HG03432 (cell line): ENCODE measurements around the gene EHMT1.

Experiments used
- ATAC-seq: cut with Tn5 transposase; IDR thresholded peaks from one replicate; pipeline ENCODE4 v1.9.1; 2021; ENCODE audit warnings: mild to moderate bottlenecking, moderate library complexity; ENCODE audit not compliant: unreplicated experiment

The EHMT1 gene

DNA sequence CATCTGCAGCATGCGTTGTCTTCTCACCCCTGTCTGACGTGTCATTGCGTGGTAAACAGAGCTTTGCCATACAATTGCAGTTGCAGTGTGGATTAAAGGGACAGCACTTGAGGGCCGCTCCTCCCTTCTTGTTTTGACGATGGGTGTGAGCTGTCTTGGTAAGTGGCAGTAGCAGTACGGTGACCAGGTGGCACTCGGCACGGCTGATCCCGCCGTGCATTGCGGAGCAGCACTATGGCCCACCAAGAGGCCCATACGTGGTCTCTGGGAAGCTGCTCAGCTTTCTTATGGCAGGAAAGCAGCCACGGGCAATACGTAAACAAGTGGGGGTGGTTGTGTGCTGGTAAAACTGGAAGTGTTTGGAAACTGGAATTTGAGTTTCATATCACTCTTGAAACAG is 25.1 kb downstream of the EHMT1 start:
- ATAC-seq: no peak

- no peak for ATAC-seq
These were observed 26.4 kb downstream of the EHMT1 start for GRCh38 chr9:137645211-137645610.

DNA sequence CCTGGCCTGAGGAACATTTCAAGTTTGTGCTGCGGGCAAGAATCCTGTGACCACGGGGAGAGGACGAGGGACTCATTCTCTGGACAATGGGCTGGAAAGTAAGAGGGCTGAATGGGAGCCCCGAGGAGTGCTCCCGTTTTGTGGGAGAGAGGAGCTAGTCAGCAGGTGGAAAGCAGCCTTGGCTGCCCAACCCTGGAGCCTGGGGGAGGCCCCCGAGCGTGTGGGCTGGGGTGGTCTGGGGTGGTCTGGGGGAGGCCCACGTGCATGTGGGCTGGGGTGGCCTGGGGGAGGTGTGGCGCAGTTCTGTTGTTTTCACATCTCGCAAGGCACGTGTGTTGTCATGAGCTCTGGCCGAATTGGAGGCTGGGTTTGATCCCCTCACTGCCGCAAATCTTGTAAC is 27.5 kb downstream of the EHMT1 start:
- ATAC-seq: no peak

DNA sequence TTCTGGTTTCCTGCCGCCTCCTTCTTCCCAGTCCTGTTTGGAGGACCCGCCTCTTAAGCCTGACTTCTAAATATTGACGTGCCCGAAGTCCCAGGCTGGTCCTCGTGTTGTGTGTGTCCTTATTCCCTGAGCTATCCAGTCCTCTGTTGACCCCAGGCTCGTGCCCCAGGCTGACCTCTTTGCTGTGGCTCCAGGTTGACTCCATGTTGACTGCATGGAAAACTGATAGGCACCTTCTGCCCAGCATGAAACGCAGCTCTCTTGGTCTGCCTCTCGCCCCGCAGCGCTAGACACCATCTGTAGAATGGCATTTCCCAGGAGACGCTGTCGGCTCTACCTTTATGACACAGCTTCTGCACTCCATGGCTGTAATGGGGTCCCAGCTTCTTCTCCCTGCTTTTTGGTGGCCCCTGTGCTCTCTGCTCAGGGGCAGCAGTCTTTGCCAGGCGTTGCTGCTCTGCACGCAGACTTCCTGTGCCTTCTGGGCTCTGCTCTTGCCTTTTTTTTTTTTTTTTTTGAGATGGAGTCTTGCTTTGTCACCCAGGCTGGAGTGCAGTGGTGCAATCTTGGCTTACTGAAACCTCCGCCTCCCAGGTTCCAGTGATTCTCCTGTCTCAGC is 28.4 kb downstream of the EHMT1 start:
- no peak for ATAC-seq

DNA sequence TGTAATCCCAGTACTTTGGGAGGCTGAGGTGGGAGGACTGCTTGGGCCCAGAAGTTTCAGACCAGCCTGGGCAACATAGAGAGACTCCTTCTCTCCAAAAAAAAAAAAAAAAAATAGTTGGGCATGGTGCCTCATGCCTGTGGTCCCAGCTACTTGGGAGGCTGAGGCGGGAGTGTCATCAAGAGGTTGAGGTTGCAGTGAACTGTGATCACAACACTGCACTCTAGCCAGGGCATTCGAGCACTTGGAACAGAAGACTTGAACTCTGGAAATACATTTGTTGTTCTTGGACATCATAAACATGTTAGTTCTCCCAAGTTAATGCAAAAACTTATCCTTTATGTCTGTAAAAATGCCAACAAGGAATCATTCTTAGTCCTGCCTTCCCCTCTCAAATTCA is 29.6 kb downstream of the EHMT1 start:
- ATAC-seq: no peak

DNA sequence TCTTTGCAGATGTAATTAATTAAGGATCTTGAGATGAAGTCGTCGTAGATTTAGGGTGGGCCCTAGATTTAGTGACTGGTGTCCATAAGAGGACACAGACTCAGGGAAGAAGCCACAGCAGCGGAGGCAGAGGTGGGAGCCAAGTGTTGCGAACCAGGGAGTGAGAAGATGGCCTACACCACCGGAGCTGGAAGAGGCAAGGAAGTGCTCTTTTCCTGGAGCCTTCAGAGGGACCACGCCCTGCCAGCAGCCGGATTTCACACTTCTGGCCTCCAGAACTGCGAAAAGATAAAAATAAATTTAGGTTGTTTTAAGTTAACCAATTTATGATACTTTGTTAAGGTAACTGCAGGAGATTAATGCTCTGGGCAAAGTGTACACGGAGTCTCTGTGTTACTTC is 30.7 kb downstream of the EHMT1 start:
- ATAC-seq: no peak

DNA sequence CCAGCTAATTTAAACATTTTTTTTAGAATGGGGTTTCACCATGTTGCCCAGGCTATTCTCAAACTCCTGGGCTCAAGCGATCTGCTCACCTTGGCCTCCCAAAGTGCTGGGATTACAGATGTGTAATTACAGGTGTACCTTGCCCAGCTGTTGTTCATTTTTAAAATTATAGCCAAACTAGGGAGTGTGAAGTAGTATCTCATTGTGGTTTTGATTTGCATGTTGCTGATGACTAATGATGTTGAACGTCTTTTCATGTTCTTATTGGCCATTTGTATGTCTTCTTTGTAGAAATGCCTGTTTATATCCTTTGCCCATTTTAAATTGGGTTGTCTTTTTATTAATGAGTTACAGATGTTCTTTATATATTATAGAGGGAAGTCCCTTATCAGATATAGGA is 31.5 kb downstream of the EHMT1 start:
- no peak for ATAC-seq

GRCh38 chr9:137650779-137651178 is 32.0 kb downstream of the EHMT1 start:
- no peak for ATAC-seq

GRCh38 chr9:137656416-137656815 is 37.6 kb downstream of the EHMT1 start:
- no peak for ATAC-seq

- no peak for ATAC-seq
These were observed 38.8 kb downstream of the EHMT1 start for GRCh38 chr9:137657606-137658005.

- ATAC-seq: no peak
These were observed 40.0 kb downstream of the EHMT1 start for GRCh38 chr9:137658781-137659180.

DNA sequence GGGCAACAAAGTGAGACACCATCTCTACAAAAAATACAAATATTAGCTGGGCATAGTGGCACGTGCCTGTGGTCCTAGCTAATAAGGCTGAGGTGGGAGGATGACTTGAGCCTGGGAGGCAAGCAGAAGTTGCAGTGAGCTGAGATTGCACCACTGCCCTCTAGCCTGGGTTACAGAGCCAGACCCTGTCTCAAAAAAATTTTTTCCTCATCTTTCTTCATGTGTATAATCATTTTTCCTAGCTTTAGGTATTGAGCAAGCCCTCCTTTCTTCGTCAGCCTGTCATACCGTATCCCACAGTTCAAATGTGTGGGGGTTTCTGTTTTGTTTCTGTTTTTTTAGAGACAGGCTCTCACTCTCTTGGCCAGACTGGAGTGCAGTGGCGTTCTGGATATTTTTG is 41.3 kb downstream of the EHMT1 start:
- ATAC-seq: no peak

- ATAC-seq: no peak
These were observed 44.8 kb downstream of the EHMT1 start for GRCh38 chr9:137663584-137663983.

GRCh38 chr9:137664676-137665075 is 45.9 kb downstream of the EHMT1 start:
- no peak for ATAC-seq

- ATAC-seq: no peak
These were observed 46.4 kb downstream of the EHMT1 start for GRCh38 chr9:137665226-137665625.

DNA sequence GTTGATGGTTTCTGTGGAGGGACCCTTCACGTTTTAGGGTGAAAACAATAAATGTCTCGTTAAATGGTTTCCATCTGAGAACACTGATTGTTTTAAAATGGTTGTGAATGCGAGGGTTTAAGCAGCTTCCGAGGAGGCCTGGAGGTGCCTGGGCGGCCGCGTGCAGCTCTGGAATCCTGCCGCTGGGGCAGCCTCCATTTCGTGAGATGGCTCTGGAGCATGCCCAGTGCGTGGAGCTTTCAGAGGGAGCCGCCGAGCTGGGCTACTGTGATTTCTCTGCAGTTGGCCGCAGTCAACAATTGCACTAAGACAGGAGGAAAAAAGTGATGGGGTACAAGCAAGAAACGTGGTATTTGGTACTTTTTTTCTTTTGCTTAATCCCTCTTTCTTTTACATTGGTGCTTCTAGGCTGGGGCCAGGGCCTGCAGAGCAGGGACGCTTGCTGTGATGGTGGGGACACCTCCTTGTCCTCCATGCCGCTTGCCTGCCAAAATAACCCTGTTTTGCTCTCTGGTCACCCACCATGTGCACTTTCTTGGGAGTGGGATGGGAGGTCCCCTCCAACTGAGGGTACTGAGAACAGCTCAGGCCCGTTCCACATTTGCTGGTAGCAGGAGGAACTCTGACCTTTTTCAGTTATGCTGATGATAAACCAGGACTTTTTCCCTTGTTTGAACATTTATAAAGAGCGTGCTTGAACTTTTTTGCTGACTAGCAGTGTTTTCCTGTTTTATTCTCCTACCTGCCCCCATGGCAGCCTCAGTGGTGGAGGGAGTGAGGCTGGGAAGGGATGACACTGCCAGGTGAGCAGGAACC is 47.1 kb downstream of the EHMT1 start:
- ATAC-seq: no peak

- ATAC-seq: no peak
These were observed 47.7 kb downstream of the EHMT1 start for GRCh38 chr9:137666513-137666822.

- ATAC-seq: no peak
These were observed 48.3 kb downstream of the EHMT1 start for GRCh38 chr9:137666955-137667670.

- ATAC-seq: no peak
These were observed 49.4 kb downstream of the EHMT1 start for GRCh38 chr9:137668203-137668602.

- no peak for ATAC-seq
These were observed 50.5 kb downstream of the EHMT1 start for GRCh38 chr9:137669261-137669672.

DNA sequence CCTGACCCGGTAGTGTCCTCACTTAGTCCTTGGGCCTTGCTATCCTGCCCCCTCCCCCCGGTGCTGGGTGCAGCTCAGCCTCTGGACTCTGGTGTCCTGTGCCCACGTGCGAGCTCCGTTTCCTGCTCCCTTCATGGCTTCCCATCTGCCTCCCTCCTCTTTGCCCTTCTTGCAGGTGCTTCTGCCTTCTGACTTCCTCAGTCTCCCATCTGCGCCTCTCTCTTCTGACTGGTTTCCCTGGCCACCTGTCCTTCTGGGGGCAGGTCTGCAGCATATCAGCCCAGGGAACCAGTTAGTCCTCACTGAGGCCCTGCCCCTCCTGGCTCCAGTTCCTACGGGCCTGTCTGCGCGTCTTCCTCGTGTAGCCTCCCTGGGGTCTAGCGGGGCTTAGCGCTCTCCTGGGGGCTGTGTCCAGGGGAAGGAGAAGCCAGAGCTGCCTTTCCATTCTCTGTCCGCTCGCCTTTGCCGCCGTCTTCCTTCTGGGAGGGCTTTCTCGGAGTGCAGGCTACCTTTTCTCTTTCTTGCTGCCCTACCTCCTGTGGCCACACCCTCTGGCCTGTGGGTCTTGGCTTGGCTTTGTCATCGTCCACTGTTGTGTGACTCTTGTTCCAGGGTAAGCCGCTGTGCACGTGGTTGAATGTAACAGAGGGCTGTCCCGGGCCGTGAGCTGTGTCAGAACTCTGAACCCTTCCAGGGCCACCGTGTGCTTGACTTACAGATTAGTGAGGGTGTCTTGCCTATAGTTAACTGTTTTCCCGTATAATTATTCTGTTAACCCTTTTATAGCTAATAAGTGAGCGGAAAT is 51.8 kb downstream of the EHMT1 start:
- ATAC-seq: no peak
